ENCODE measurements around the gene PSMD13. TPM values are rescaled to one million over a fixed set of nuclear protein-coding genes. Genes with fewer than 3 reads are reported as not detected.

The PSMD13 gene
- total and polyA plus RNA-seq, 2 of the 13 experiments (the other 11 are each of a cell fraction or from before 2014, with no cell fraction given), result 83.0 to 117 TPM

DNA sequence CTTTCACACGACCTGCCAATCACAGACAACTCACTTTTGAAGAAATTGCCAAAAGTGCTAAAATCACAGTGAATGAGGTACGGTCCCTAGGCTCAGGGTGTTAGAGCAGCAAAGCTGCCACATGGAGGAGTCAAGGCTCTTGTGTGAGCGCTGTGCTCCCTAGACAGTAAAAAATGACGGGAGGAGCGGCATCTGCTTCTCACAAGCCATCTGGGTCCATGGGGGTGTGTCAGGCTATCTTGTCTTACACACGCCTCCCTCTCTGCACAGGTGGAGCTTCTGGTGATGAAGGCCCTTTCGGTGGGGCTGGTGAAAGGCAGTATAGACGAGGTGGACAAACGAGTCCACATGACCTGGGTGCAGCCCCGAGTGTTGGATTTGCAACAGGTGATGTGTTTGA, 14.8 kb downstream of the PSMD13 start:
- H3K27me3 ChIP-seq (ENCODE audit: control insufficient read depth in 1 of 2, insufficient read depth in 2 of 2, low read length in 2 of 2), result no peaks in the 10 kb centered on the region
- no peaks in the 10 kb centered on the region for H3K9me3 ChIP-seq (ENCODE audit: low read length)
- H3K9ac ChIP-seq (ENCODE audit: insufficient read depth, low read depth, low read length), result no peak overlapping the region
- no TSS peak for BruUV-seq (replicated peaks)
- 96% methylated on average over 10 of the region's 10 CpGs for WGBS (ENCODE audit: low lambda C conversion rate)
- H4K20me1 ChIP-seq (ENCODE audit: insufficient read depth, low read length), result no peaks in the 10 kb centered on the region
- no peak overlapping the region for H3K27ac ChIP-seq (ENCODE audit: extremely low read length, insufficient read depth, low read length)
- peaks cover 28 to 50% of the 10 kb centered on the region in 2 experiments; a peak in 4 of 5 replicates for H3K36me3 ChIP-seq (replicated peaks in 1 of 2; ENCODE audit: control insufficient read depth in 1 of 2, insufficient read depth in 2 of 2, low read length in 2 of 2)
- no peak for ATAC-seq
- ChIA-PET POLR2A (interaction anchor here (1.2 kb wide), 1 partner anchor 105 kb away, joined by 4 read pairs; no protein-coding TSS in a partner anchor), CTCF (ENCODE audit: low intra/inter-chr PET ratio, low total read pairs) (no interaction called here)
- in situ Hi-C loops (cut with HindIII; ENCODE audit: extremely low pct_ligation_motif_present, low pct_unique_long_range_greater_than_20kb), result no loop called here
- DNase-seq (ENCODE audit: low spot score), result no peak
- no peak overlapping the region for H3K4me3 ChIP-seq (replicated peaks in 1 of 3; ENCODE audit: insufficient read depth in 1 of 3, low read depth in 2 of 3, low read length in 3 of 3)
- H3K4me2 ChIP-seq (ENCODE audit: low read depth, low read length), result no peak overlapping the region
- H3K79me2 ChIP-seq (ENCODE audit: insufficient read depth, low read length), result no peaks in the 10 kb centered on the region
- intact Hi-C loops (cut with micrococcal nuclease; ENCODE audit: unreplicated experiment), result no loop called here
- no peaks in the 10 kb centered on the region for H3K4me1 ChIP-seq (ENCODE audit: insufficient read depth, low read length)
- no peak overlapping the region for H2AFZ ChIP-seq (ENCODE audit: low read length)
- TF ChIP-seq TEAD3 (CRISPR knock-in tag; optimal IDR thresholded peaks at IDR 0.05; ENCODE audit: borderline replicate concordance) (no peak), BRF2 (CRISPR knock-in tag; IDR thresholded peaks at IDR 0.05) (no peak), BHLHE40 (IDR thresholded peaks at IDR 0.05; ENCODE audit: low read length) (no peak), THYN1 (CRISPR knock-in tag; IDR thresholded peaks at IDR 0.05; ENCODE audit: borderline replicate concordance, low read depth) (no peak), ZNF572 (CRISPR knock-in tag; IDR thresholded peaks at IDR 0.05) (no peak), TCF7L2 (IDR thresholded peaks at IDR 0.05; ENCODE audit: low read depth, low read length) (no peak), ELF3 (CRISPR knock-in tag; IDR thresholded peaks at IDR 0.05) (no peak), PHF5A (CRISPR knock-in tag; IDR thresholded peaks at IDR 0.05; ENCODE audit: low read depth, unreplicated experiment) (no peak), IKZF4 (CRISPR knock-in tag; IDR thresholded peaks at IDR 0.05; ENCODE audit: borderline replicate concordance, low read depth, not compliant biosample characterization) (no peak), ZNF737 (CRISPR knock-in tag; IDR thresholded peaks at IDR 0.05; ENCODE audit: borderline replicate concordance) (no peak), ZNF747 (CRISPR knock-in tag; IDR thresholded peaks at IDR 0.05; ENCODE audit: borderline replicate concordance) (no peak), SOX5 (CRISPR knock-in tag; IDR thresholded peaks at IDR 0.05; ENCODE audit: borderline replicate concordance) (no peak), ZBTB7B (CRISPR knock-in tag; IDR thresholded peaks at IDR 0.05) (no peak), PCBP1 (IDR thresholded peaks at IDR 0.05; ENCODE audit: borderline replicate concordance, low read depth, low read length) (no peak), PRDM4 (CRISPR knock-in tag; IDR thresholded peaks at IDR 0.05; ENCODE audit: borderline replicate concordance) (no peak), PRMT3 (CRISPR knock-in tag; IDR thresholded peaks at IDR 0.05; ENCODE audit: borderline replicate concordance, low read depth) (no peak)
- TF ChIP-seq, protein P1, sequence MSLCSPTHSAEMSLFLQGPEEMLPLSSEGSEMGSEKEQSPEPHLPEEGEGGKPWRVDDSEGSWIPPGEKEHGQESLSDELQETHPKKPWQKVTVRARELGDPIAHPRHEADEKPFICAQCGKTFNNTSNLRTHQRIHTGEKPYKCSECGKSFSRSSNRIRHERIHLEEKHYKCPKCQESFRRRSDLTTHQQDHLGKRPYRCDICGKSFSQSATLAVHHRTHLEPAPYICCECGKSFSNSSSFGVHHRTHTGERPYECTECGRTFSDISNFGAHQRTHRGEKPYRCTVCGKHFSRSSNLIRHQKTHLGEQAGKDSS (CRISPR knock-in tag; IDR thresholded peaks at IDR 0.05; ENCODE audit: borderline replicate concordance, low read depth), result no peak
- TF ChIP-seq, protein P2, sequence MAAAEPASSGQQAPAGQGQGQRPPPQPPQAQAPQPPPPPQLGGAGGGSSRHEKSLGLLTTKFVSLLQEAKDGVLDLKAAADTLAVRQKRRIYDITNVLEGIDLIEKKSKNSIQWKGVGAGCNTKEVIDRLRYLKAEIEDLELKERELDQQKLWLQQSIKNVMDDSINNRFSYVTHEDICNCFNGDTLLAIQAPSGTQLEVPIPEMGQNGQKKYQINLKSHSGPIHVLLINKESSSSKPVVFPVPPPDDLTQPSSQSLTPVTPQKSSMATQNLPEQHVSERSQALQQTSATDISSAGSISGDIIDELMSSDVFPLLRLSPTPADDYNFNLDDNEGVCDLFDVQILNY (CRISPR knock-in tag; conservative IDR thresholded peaks at IDR 0.05), result no peak
- no peak for FAIRE-seq

Measured in HepG2 (cell line).